Measurements from ENCODE around the gene SPANXN3.
"Not testable (repeated sequence)": the region's sequence is repeated elsewhere in the genome, so short reads cannot be mapped to it uniquely, and the experiment has no call there.

SPANXN3 gene, protein sequence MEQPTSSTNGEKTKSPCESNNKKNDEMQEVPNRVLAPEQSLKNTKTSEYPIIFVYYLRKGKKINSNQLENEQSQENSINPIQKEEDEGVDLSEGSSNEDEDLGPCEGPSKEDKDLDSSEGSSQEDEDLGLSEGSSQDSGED

DNA sequence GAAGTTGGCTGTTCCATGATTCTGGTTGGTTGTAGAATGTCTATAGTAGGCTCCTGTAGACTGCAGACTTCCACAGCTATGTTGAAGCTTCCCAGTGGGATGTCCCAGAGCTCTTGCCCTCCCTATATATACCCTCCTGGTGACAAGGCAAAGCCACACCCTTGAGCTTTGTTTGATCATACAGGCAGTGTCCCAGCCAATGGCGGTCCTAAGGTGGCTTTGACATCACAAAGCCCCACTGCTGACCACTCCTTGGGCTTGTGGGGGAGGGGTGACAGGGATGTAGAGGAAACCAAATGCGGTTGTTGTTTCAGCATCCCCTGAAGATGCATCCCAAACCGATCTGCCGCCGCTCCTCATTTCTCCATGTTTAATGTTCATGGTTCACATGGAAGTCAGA, at the start of gene SPANXN3:
TSS of gene SPANXN3 (minus strand) at position 101 of the 400 bp plus-strand sequence. CDS start at position 17, 84 bp downstream.
- DNase-seq (ENCODE audit: low read depth); H3K4me3 ChIP-seq (ENCODE audit: low read depth, low read length): not testable (repeated sequence)

DNA sequence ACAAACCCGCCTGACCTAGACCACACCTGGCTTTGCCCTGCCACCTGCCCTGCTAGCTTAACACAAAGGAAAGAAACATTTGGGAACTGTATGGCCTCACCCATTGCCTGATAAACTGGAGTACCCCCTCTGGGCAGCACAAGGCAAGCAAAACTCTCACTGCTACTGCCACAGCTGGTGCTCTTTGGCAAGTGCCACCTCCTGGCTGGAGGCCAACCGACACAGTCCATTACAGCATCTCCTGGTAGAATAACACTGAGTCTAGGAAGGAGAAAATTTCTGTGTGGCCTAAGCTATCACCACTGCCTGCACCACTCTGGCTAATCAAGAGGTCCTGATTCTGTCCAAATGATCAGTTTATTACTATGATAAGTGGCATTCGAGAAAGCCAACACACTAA, 18.9 kb upstream of the SPANXN3 start:
- DNase-seq (ENCODE audit: low read depth) = no peak
- H3K4me3 ChIP-seq (ENCODE audit: low read depth, low read length) = no peak overlapping the region

DNA sequence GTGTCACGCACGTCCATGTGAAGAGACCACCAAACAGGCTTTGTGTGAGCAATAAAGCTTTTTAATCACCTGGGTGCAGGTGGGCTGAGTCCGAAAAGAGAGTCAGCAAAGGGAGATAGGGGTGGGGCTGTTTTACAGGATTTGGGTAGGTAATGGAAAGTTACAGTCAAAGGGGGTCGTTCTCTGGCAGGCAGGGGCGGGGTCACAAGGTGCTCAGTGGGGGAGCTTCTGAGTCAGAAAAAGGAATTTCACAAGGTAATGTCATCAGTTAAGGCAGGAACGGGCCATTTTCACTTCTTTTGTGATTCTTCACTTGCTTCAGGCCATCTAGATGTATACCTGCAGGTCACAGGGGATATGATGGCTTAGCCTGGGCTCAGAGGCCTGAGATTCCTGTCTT, 15.1 kb downstream of the SPANXN3 start:
- not testable (repeated sequence) for DNase-seq (ENCODE audit: low read depth); H3K4me3 ChIP-seq (ENCODE audit: low read depth, low read length)

DNA sequence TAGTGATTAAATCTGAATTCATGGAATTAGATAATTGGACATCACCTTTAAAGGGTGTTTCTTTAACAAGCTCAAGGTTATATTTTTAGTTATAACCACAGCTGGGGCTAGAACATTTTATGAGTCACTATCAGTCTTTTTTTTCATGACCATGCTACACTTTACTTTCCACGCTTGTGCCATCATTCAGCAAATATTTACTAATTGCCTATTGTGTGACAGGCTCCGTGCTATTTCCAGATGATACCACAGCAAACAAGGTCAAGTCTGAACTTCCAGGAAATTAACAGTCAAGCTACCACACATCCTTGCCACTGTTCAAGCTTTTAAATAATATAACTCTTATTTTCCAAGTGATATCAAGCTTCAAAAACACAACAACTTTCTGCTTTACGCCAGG, 16.5 kb downstream of the SPANXN3 start:
- DNase-seq (ENCODE audit: low read depth) = no peak
- no peak overlapping the region for H3K4me3 ChIP-seq (ENCODE audit: low read depth, low read length)

DNA sequence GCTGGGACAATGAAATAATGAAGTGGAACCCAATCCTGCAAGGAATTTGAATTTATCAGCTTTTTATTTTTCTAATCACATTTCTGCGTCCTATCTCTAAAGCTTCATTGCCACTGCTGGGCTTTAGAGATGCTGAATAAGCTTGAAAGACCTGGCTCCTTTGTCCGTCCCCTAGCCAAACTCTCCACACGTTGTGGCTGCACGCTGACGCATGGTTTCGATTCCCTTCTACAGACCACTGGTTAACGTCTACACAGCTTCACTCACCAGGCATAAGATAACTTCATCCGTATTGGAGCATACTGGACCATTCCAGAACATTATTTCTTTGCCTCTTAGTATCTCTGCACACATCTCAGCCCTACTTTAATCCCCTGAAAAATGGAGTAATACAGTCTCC, 31.2 kb downstream of the SPANXN3 start:
- no peak overlapping the region for H3K4me3 ChIP-seq (ENCODE audit: low read depth, low read length)
- DNase-seq (ENCODE audit: low read depth) = no peak

DNA sequence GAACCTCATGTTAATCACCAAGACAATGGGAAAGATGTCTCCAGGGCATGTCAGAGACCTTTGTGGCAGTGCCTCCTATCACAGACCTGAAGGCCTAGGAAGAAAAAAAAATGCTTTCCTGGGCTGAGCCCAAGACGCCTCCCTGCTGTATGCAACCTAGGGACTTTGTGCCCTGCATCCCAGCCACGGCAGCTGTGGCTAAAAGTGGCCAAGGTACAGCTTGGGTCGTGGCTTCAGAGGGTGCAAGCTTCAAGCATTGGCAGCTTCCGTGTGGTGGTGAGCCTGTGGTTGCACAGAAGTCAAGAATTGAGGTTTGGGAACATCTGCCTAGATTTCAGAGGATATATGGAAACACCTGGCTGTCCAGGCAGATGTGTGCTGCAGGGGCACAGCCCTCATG, 40.5 kb downstream of the SPANXN3 start:
- DNase-seq (ENCODE audit: low read depth) = no peak
- no peak overlapping the region for H3K4me3 ChIP-seq (ENCODE audit: low read depth, low read length)

DNA sequence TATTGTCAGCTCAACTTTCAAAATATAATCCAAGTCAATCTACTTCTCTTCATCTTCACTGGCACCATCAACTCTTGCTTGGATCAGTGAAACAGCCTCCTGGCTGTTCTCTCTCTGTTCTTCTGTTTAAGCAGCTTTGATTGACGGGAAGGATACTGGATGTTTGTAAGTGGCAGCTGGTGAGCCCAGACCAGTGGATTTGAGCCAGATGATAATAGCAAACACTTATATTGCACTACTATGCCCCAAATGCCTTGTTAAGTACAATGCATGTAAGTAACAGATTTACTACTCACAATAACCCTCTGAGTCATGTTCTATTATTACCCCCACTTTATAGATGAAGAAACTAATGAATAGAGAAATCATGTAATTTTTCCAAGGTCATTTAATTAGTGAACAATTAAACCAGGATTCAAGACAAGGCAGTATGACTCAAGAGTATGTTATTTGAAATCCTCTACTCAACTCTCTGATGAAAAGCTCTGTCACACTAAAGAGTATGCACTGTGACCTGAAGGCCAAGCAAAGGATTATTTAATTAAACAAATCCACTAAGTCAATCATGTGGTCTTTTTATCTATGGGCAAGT, 44.8 kb downstream of the SPANXN3 start:
- peak; percentile 4 for DNase-seq (ENCODE audit: low read depth)
- no peak overlapping the region for H3K4me3 ChIP-seq (ENCODE audit: low read depth, low read length)

DNA sequence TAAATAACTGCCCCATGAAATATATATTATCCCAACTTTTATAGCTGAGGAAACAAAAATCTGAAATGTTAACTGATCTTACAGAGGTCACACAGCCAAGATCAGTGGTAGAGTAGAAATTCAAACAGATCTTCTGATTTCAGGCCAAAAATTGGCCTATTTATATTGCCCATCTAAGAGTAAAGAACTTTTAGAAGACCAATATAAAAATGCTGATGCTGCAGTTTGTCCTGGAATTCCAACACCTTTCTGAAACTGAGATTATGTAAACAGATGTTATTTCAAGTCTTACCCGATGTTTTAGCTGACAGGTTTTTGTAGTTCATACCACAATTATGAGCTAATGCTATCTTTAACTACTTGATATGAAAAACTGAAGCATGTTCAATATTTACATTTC, 51.1 kb downstream of the SPANXN3 start:
- no peak for DNase-seq (ENCODE audit: low read depth)
- H3K4me3 ChIP-seq (ENCODE audit: low read depth, low read length) = no peak overlapping the region

DNA sequence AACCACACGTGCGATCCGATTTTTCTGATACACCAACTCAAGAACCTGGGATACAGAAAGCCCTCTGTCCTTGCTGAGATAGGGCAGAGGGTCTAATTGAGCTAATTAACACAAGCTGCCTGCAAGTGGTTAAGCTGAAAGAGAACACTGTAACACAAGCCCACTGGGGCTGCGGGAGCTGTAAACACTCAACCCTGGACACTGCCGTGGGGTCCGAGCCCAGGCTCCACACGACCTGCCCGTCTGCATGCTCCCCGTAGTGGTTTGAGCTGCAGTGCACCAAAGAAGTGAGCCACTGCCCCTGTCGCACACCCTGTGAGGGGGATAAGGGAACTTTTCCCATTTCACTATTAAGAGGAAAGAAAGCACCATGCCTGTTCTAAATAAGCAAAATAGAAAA, 54.6 kb downstream of the SPANXN3 start:
- no peak for DNase-seq (ENCODE audit: low read depth)
- no peak overlapping the region for H3K4me3 ChIP-seq (ENCODE audit: low read depth, low read length)

DNA sequence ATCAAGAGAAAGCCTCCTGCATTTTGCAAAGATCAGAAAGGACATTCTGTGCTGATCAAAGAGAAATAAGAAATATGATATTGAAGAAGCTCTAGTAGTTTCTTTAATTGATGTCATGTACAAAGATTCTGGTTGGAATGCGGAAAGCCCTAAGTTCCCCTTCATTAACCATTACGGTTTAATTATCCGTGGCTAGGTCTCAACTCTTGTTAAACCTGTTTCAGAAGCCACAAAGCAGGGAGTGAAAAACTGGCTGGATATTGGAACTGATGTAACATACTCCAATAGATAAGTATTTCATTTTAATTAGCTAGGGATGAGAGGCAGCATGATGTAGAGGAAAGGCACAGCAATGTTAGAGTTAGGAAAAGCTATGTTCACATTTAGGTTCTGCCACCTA, 55.7 kb downstream of the SPANXN3 start:
- no peak overlapping the region for H3K4me3 ChIP-seq (ENCODE audit: low read depth, low read length)
- DNase-seq (ENCODE audit: low read depth) = no peak
